Lower leg skin (tissue), 3 donors: ENCODE measurements around the gene CAPN5.

Experiments
- POLR2A ChIP-seq, 2 donors: fragments of 450-650 bp; IDR thresholded peaks; one replicate each; pipeline ENCODE4 v1.6.1; 2016 to 2017; ENCODE audit warnings: antibody characterized with exemption in 2 of 2, mild to moderate bottlenecking in 1 of 2, moderate library complexity in 1 of 2
- TF ChIP-seq, protein P1 (sequence below), 3 donors: fragments of 450-650 bp; IDR thresholded peaks; one replicate each; pipeline ENCODE4 v1.5.1; 2016; ENCODE audit warnings: antibody characterized with exemption in 3 of 3, mild to moderate bottlenecking in 3 of 3, moderate library complexity in 2 of 3

DNA sequence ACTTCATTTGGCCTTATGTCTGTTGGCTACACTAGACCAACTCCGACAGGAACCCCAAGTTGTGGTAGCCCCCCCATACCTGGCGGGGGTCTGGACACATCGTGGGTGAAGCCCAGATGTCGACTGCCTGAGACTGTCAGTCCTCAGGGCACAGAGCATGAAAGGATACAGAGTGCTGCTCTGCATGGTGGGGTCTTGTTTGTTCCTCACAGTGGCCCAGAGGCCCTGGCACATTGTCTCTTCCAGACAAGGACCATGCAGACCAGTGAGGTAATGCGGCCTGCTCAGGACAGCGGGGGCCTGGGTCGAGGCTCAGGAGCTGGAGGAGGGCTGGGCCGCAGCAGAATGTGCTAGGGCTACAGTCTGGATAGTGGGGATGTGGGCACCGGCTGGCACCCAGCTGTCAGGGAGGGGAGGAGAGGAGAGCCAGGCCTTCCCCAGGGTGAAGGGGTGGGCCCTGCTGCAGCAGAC lies 14.6 kb downstream of the CAPN5 start:
- TF ChIP-seq, protein P1, sequence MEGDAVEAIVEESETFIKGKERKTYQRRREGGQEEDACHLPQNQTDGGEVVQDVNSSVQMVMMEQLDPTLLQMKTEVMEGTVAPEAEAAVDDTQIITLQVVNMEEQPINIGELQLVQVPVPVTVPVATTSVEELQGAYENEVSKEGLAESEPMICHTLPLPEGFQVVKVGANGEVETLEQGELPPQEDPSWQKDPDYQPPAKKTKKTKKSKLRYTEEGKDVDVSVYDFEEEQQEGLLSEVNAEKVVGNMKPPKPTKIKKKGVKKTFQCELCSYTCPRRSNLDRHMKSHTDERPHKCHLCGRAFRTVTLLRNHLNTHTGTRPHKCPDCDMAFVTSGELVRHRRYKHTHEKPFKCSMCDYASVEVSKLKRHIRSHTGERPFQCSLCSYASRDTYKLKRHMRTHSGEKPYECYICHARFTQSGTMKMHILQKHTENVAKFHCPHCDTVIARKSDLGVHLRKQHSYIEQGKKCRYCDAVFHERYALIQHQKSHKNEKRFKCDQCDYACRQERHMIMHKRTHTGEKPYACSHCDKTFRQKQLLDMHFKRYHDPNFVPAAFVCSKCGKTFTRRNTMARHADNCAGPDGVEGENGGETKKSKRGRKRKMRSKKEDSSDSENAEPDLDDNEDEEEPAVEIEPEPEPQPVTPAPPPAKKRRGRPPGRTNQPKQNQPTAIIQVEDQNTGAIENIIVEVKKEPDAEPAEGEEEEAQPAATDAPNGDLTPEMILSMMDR (IDR thresholded peaks at IDR 0.05) = no peak
- no peak for TF ChIP-seq POLR2A (IDR thresholded peaks at IDR 0.05)
